ENCODE results near the gene HDHD3.
A peak's percentile ranks its signal among the peaks of the same experiment; 100 is the strongest.
"Not testable (repeated sequence)": the region's sequence is repeated elsewhere in the genome, so short reads cannot be mapped to it uniquely, and the experiment has no call there.

HDHD3 gene, protein sequence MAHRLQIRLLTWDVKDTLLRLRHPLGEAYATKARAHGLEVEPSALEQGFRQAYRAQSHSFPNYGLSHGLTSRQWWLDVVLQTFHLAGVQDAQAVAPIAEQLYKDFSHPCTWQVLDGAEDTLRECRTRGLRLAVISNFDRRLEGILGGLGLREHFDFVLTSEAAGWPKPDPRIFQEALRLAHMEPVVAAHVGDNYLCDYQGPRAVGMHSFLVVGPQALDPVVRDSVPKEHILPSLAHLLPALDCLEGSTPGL

DNA sequence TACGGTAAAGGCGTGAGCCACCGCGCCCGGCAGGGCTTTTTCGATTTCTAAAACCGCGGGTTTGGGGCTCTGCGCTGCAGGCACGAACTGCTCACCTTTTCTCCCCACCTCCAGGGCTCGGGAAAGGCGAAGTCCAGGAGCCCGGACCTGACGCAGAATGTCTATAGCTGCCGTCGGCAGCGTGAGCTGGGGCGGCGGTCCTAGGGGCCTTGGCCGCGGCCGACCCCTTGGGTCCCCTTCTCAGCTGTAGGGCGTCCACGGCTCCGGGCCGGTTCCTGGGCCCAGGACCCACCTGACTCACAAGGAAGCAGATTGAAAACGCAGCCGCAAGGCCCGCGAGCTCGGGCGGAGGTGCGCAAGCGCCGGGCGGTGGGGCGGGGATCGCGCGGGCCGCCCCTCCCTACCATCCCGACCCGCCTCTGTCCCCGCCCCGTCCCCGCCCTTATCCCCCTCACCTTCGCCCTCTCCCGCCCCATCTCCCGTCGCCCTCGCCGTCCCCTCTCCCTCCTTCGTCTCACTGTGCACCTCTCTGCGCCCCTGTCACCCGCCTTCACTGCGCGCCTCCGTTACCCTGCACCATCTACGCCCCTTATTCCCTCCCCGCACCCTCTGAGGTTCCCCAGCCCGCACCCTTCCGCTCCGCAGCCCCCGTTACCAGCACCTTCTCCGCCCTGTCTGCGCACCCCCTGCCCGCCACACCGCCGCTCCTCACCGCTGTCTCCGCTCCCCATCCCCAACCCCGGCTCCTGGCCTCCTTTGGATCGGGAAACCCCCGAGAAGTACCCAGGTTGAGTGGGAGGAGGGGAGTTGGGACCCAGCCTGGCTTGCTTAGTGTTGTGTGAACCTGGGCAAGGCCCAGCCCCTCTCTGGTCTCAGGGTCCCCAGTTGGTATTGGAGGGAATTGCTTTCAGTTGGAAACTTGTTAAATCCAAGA lies at the start of gene HDHD3:
Gene HDHD3 (minus strand): TSS at position 353 of the 934 bp plus-strand sequence. CDS start 2,632 bp downstream, outside the sequence.
- DNase-seq = peak; percentile 67

DNA sequence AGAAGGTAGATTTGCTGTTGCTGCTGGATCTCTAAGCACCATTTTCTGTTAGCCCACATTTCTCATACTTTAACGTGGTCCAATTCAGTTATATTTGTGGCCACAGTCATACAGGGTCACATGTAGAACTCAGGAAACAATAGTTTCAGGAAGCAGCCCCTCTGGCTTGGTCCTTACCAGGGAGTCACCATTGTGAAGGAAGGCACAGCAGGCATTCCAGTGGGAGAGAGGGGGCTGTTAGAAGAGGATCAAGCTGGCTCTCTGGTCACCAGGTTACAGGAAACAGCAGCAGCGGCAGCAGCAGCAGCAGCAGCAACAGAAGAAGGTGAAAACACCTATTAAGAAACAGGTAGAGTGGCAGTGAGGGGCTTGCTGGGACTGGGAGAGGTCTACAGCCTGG lies 48.3 kb upstream of the HDHD3 start:
- DNase-seq = no peak

DNA sequence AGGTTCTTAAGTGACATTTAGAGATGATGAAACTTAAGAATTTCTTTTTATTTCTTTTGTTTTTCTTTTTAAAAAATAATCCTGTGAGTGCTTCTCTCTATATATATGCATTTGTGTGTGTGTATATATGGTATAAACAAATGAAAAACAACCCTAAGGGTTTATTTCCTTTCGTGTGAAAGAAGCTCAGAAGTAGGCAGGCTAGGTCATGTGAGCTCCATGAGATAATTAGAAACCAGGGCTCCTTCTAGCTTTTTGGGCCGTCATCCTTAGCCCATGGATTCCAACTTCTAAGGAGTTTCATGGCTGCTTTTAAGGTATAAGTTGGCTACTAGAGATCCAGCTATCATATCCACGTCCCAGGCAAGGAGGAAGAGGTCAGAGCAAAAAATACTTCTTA lies 44.9 kb upstream of the HDHD3 start:
- no peak for DNase-seq

DNA sequence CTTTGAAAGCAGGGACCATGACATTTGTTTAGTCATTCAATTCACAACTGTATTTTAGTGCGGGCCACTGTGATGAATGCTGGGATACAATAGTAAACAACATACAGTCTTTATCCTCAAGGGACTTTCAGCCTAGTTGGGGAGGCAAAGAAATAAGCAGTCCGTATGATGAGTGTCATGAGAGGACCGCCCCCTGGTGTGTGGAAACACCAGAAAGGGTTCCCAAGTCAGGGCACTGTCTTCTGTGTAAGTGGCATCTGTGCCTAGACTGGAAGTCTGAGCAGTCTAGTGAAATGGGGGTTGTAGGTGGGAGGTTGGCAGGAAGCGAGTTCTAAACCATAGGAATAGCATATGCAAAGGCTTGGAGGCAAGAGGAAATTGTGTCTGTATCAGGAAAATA lies 40.6 kb upstream of the HDHD3 start:
- DNase-seq = no peak

DNA sequence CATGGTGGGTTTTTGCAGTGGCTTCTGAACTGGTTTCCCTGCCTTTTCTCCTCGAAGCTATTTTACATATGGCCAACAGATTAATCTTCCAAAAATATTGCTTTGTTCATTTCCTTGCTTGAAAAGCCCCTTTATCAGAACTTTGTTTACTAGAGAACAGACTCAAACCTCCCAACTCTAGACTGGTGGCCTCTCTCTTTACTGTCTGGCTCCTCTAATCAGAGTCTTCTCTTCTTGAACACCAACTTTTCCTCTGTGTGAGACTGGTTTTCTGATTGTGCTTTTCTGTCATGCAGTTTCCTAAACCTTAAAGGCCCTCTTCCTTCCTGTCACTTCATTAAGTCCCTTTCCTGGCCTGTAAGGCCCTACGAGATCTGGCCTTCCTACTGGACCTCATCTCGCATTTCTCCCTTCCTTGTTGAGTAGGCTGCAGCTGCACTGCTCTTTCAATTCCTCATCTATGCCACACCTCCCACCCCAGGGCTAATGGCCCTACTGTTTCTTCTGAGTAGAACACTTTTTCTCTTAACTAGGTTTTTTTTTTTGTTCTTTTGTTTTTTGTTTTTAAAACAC lies 39.4 kb upstream of the HDHD3 start:
- no peak for DNase-seq

DNA sequence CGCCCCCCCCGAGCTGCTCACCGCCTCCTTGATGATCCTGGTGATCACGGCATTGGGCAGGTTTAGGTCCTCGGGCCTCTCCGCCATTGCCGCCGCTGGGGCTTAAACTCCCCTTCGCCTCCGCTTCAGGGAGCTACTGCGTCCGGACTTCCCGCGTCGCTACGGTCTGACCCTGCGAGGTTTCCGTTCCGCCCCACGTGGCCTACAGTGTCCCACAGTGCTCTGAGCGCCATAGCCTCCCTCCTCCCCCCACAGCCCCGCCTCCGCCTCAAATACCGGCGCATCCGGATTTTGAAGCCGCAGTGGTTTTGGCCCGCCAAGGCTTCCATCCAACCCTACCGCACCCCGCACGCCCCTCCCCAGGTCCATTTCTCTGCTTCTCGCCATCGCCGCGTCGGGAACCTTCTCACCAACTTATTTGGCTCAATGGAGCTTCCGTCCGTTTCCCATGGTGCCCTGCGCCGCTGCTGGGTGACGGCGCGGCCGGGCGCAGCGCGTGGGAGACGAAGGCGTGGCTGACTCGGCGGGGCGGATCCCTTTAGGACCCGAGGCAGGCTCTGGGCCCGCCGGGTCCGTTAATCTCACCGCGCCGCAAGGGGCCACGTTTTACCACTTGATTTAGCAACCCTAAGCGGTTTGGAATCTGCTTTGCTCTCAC lies 33.5 kb upstream of the HDHD3 start, which contains the start of the genes C9orf43 and POLE3:
Gene C9orf43 (plus strand): TSS at position 541 of the 658 bp plus-strand sequence. CDS start 2,747 bp downstream, outside the sequence.
Gene POLE3 (minus strand): TSS at position 469 of the 658 bp plus-strand sequence. CDS start 382 bp downstream, at position 87.
- peak; percentile 92 for DNase-seq

DNA sequence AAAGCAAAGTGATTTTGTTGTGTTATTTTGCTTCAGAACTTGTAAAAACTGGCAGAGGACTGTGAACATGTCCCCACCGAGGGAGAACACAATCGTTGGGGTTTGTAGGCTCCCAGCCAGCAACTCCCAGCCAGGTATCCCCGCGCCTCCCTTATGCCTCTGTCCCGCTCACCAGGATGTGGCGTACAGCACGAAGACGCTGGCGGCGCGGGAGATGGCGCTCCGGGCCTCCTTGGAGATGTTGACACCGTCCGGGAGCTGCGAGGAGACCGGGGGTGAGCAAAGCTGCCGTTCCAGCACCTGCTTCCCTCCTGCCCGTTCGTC lies 33.1 kb upstream of the HDHD3 start:
- DNase-seq = no peak

DNA sequence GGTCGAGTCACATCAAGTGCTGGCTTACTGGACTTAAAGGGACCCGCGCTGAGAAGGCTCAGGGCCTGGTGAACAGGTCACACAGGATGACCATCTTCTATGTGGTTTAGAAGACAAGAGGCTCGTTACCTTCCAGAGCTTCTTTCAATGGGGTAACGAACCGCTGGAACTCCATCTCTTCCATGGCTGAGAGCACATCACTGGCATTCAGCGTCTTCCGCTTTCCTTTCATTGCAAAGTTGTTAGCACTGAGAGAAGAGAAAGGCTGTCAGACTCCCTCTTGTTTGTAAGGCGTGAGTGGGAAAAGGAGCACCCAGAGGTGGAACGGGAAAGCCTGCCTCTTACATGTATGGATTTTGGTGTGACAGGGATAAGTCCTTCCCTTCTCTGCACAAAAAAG lies 32.7 kb upstream of the HDHD3 start:
- DNase-seq = no peak

DNA sequence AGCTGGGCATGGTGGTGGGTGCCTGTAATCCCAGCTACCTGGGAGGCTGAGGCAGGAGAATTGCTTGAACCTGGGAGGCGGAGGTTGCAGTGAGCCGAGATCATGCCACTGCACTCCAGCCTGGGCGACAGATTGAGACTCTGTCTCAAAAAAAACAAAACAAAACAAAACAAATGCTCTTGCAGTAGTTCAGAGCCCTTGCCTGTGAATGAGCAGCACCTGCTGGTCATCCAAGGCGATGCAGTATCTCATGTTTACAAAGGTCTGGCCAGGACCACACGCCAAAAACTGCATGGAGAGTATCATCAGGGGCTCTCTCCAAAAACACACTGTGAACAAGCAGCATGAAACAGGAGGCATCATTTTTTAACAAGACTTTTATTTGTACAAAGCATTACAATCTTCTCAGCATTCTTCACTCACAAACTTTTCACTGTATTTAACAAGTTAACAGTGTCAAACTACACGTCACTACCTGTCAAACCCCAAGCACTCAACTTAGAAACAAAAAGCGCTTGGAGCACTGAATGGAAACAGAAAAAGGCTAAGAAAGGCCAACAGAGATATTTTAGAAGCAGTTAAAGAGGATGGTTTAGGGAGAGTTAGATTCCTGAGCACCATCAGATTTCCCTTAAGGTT lies 30.2 kb upstream of the HDHD3 start:
- peak; percentile 13 for DNase-seq

DNA sequence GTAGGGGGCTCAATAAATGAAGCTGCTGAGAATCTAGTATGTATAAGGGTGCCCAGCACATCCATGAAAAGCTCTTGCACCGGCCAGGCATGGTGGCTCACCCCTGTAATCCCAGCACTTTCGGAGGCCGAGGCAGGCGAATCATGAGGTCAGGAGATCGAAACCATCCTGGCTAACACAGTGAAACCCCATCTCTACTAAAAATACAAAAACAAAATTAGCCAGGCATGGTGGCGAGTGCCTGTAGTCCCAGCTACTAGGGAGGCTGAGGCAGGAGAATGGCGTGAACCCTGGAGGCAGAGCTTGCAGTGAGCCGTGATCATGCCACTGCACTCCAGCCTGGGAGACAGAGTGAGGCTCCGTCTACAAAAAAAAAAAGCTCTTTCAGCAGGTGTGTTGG lies 29.6 kb upstream of the HDHD3 start:
- not testable (repeated sequence) for DNase-seq

DNA sequence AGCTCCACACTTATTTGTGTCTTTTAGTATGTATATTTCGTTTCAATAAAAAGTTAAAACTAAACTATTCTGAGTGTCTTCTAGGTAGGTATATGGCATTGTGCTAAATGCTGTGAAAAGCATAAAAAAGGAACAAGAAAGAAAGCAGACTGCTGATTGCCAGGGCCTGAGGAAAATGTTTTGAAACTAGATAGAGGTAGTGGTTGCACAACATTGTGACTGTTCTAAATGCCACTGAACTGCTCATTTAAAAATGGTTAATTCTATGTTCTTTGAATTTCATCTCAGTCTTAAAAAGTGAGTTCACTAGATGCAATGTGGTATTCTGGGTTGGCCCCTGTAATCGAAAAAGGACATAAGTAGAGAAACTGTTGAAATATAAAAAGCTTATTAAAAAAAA lies 26.9 kb upstream of the HDHD3 start:
- DNase-seq = no peak

DNA sequence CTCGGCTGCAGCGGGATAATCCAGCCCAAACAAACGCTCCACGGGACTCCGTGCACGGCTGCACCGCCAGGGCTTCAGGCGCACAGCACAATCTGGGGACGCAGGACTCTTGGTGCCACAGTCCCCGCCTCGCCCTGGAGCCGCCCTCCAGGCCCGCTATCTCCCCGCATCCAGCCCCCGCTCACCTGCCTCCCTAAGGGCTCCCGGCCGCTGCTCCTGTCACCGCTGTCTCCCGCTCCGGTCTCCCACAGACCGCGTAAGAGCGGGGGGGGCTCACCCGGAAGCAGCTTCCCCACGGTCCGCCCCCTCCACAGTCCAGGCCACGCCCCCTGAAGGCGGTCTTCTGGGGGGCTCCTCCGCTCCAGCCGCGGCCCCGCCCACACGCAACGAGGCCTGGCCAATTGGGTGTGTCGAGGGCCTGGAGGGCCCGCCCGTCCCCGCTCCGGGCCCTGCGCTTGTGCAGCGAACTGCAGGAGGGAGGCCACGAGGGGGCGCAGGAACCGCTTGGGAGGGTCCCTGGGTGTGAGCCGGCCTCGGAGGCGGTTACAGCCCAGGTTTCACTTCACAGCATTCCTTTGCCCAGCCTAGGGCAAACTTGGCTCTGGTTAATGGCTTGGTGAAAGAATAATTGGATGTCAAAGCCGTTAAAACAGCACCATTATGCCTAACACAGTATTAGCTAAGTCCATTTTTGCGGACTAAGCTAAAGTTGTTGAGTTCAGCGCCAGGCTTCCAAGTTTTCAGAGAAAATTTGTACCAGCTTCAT lies 24.4 kb upstream of the HDHD3 start, which contains the start of gene ALAD:
Gene ALAD (minus strand): TSS at position 258 of the 766 bp plus-strand sequence. CDS start 7,725 bp downstream, outside the sequence.
- DNase-seq = peak; percentile 94

DNA sequence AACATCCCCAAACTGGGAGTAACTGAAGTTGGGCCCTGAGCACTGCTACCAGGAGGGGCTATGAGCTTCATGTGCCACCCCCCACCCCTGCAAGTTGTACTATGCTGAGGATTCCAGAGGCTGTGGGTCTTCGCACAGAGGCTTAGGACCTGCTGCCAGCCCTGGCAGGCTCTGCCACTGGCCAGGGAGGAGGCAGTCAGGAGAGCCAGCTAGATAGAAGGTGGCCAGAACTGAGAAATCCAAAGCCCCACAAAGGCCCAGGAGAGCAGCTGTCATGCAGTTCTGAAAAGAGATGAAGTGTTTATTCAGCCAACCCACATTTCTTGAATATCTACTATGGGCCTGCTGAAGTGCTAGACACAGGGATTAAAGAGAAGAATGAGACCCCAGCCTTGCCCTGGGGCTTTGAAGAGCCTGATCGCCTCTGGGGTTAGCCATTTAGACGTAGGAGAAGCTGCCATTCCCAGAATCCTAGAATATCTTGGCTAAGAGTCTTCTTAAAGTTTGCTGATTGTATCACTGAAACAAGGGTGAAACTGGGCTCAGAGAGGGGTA lies 22.9 kb upstream of the HDHD3 start:
- no peak for DNase-seq

DNA sequence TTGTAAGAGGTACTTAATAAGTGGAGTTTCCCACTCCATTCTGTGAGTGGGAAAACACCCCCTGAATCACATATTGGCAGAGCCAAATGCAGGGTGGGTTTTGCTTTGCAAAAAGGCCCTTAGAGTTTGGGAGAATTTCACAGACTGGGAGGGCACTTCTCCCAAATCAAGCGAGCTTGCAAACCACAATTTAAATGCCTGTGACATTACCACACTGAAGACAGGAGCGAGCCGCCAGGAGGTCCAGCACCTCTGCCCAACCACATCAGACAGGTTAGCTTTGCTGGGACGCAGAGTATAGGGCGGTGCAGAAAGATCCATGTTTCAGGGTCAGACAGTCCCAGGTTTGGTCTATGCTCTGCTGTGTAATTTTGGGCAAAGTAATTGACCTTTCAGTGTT lies 22.0 kb upstream of the HDHD3 start:
- DNase-seq = peak; percentile 27

DNA sequence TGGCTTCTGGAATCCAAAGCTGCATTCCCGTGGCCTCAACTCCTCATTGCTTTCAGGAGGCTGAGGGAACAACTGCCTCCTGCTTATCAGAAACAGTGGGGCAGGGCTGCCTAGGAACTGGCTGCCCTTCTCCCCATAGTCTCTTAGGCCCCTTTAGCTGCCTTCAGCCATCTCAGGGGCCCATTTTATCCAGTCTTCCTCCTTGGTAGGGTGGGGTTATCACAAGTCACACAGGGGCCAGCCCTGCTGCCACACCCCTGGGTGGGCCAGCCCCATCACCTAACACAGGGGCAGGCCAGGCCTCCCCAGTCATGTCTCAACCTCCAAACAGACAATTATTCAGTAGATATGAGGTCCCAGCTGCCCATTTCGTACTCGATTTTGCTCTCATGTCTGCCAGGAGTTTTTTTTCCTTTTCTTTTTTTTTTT lies 20.4 kb upstream of the HDHD3 start:
- DNase-seq = no peak

DNA sequence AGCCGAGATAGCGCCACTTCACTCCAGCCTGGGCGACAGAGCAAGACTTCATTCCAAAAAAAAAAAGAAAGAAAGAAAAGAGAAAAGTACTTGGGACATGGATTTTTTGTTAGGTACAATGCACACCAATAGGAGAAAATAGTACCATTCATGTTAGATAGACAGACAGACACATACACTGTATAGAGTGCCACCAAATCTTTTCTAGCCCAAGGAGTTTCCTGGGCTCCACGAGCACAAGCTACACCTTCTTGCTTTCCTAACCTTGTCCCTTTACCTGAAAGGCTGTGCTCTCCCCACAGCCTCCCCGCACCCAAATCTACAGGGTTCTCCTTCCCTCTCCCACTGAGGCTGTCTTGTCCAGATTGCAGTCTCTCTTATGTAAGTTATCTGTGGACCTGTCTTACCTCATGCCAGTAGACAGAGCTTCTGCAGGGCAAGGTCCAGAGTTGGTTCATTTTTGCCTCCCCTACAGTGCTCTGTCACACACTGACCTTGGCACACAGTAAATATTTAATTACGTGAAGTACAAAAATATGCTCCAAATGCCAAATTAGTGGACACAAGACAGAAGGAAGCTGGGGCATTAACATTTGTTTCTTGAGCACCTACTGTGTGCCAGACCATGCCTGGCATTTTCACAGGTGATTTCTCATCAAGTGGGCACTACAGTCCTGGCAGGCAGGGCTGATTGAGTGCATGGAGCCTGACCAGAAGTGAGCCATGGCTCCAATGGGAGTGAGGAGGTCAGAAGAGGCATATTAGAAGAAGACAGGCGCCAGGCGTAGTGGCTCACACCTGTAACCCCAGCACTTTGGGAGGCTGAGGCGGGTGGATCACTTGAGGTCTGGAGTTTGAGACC lies 18.4 kb upstream of the HDHD3 start:
- DNase-seq = no peak

DNA sequence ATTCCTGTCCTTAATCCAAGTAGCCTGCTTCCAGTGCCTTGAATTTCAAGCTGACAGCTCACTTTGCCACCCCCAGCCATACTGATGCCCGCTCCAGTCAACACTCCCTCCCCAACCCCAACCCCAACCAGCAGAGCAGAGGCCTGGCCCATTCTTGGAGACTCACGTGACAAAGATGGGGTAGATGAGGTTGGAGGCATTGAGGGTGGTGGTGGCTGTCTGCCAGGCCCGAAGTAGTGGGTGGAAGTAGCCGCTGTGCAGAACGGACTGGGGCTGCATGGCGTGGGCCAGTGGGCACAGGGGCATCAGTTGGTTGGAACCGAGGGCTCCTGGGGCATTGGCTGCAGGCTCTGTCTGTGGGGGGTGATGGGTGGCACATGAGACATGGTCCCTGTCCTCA lies 16.5 kb upstream of the HDHD3 start:
- no peak for DNase-seq

DNA sequence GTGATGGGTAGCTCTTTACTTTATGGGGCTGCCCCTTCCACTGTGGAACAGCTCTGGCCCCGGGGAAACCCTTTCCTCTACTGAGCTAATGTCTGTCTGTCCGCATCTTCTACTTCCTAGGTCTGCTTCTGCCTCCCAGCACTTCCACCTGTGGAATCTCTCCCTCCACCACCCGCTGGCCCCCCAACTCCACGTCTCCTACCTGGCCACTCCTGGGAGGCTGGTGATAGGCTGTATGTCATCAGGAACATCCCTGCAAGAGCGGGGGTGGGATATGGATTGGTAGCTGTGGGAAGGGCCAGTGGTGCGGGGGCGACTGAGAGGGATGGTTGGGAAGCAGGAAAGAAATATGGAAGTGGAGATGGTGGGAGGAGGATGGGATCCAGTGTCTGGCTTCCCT lies 15.1 kb upstream of the HDHD3 start:
- no peak for DNase-seq

DNA sequence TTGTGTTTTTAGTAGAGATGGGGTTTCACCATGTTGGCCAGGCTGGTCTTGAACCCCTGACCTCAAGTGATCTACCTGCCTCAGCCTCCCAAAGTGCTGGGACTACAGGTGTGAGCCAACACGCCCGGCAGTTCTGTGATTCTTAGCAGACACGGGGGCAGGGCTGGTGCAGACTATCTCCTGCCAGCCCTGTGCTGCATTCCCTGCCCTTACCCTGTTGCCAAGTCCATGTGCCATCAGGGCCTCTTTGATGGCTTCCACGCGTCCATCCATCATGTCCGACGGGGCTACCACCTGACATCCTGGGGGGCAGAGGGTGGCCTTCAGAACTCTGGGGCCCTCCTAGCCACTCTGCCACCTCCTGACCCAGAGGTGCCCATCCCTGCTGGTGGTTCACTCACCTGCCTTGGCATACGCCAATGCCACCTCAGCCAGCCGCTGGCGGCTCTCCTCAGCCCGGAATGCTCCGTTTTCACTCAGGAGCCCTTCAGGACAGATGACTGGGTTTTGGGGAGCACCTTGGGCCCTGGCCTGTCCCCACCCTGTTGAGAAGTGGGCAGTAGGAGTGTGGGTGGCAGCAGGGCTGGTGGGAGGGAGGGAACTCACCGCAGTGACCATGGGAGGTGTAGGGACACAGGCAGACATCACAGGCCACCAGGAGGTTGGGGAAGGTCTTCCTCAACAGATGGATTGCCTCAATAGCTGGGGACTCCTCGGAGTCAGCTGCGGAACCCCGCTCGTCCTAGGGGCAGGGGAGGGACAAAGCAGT lies 13.6 kb upstream of the HDHD3 start:
- DNase-seq = no peak

DNA sequence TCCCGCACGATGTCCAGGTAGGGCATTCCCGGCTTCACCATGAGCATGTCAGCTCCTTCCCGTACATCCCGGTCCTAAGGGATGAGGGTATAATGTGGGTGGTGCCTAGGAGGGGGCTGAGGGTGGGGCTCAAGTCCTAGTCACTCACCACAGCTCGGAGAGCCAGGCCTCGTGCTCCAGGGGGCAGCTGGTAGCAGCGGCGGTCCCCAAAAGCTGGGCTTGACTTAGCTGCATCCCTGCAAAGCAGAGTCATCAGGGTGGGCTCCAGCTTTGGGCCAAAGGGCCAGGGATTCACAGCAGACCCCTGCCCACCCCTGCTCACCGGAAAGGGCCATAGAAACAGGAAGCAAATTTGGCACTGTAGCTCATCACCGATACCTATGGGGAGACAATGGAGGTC lies 12.7 kb upstream of the HDHD3 start:
- no peak for DNase-seq

Measured in NCI-H226 (cell line).